Activated B cell treated with CpG ODN at 0.5 μM for 24 hours (primary cell): ENCODE results near the gene CACNA2D3. TPM values are rescaled to one million over a fixed set of nuclear protein-coding genes. Genes with fewer than 3 reads are reported as not detected.

Experiments
- ATAC-seq: fragments of 200-7000 bp; cut with Tn5 transposase; one replicate; pipeline ENCODE4 v1.10.0; 2021; ENCODE audit warnings: low read depth, mild to moderate bottlenecking, moderate library complexity
- CTCF ChIA-PET: fragments of 350-600 bp; sonication (Branson Sonifier 250); formaldehyde crosslinking; loops from one replicate; lab custom pipeline; 2021; ENCODE audit warnings: antibody characterized with exemption; lab: Charles Lee
- POLR2A ChIA-PET: fragments of 350-600 bp; sonication (Branson Sonifier 250); formaldehyde crosslinking; loops from one replicate; lab custom pipeline; 2021; ENCODE audit warnings: antibody characterized with exemption; lab: Charles Lee
- DNase-seq: peaks from one replicate; pipeline ENCODE4 v3.0.0; 2022
- H3K27ac Mint-ChIP-seq: one replicate; pipeline ENCODE4 v1.8.0; 2020; ENCODE audit warnings: mixed read lengths
- H3K27me3 Mint-ChIP-seq: one replicate; pipeline ENCODE4 v1.8.0; 2021; ENCODE audit warnings: mixed read lengths
- H3K36me3 Mint-ChIP-seq: one replicate; pipeline ENCODE4 v1.8.0; 2021; ENCODE audit warnings: low read depth, mixed read lengths
- H3K4me1 Mint-ChIP-seq: one replicate; pipeline ENCODE4 v1.8.0; 2021; ENCODE audit warnings: mixed read lengths
- H3K4me3 Mint-ChIP-seq: one replicate; pipeline ENCODE4 v1.8.0; 2020; ENCODE audit warnings: mild to moderate bottlenecking, mixed read lengths
- H3K9me3 Mint-ChIP-seq: one replicate; pipeline ENCODE4 v1.8.0; 2020; ENCODE audit warnings: mixed read lengths
- CTCF ChIP-seq: fragments of 200-600 bp; IDR thresholded peaks from one replicate; pipeline ENCODE4 v1.8.0; 2022; ENCODE audit warnings: antibody characterized with exemption, mild to moderate bottlenecking
- intact Hi-C: fragments of 100-400 bp; cut with micrococcal nuclease; formaldehyde crosslinking; loops from one replicate; pipeline ENCODE4 v1.15.1; 2024
- total RNA-seq: library from RNA; stranded (reverse); gene quantifications from 2 replicates; pipeline ENCODE4 v1.2.3, GENCODE V29; 2022

CACNA2D3 gene
- total RNA-seq, 1 donor from 2014 or later, result not detected

- no peak for TF ChIP-seq CTCF
- Mint-ChIP-seq H3K27me3 (no peaks in the 10 kb centered on the region), H3K4me1 (no peaks in the 10 kb centered on the region), H3K27ac (no peak overlapping the region), H3K36me3 (no peaks in the 10 kb centered on the region), H3K9me3 (no peaks in the 10 kb centered on the region), H3K4me3 (no peak overlapping the region)
- CTCF ChIA-PET, result no interaction called here
- intact Hi-C loops, result no loop called here
- DNase-seq (no peak), ATAC-seq (no peak)
- POLR2A ChIA-PET, result no interaction called here
These were observed 55.5 kb downstream of the CACNA2D3 start for GRCh38 chr3:54177816-54178215.

DNA sequence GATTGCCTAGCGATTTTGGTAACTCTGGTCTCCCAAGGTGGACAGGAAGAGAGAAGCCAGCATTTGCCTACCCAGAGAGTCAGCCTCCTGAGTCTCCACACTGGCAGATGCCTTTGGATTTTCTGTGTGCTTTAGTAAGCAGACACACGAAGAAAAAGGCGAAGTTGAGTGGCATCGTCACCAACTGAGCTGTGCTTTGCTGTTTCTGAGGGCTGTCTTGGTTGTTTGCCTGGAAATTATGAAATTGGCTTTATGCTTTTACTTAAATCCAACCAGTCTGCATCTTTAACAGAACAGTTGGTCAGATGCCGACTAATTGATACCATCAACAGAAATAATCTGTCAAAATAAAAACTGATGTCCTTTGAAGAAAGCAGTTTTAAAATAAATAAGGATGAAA, 56.0 kb downstream of the CACNA2D3 start:
- Mint-ChIP-seq H3K4me1 (no peaks in the 10 kb centered on the region), H3K4me3 (no peak overlapping the region), H3K27ac (no peak overlapping the region), H3K9me3 (no peaks in the 10 kb centered on the region), H3K27me3 (no peaks in the 10 kb centered on the region), H3K36me3 (no peaks in the 10 kb centered on the region)
- CTCF ChIA-PET, result no interaction called here
- TF ChIP-seq CTCF, result no peak
- intact Hi-C loops, result no loop called here
- POLR2A ChIA-PET, result no interaction called here
- ATAC-seq, result no peak
- DNase-seq, result no peak

DNA sequence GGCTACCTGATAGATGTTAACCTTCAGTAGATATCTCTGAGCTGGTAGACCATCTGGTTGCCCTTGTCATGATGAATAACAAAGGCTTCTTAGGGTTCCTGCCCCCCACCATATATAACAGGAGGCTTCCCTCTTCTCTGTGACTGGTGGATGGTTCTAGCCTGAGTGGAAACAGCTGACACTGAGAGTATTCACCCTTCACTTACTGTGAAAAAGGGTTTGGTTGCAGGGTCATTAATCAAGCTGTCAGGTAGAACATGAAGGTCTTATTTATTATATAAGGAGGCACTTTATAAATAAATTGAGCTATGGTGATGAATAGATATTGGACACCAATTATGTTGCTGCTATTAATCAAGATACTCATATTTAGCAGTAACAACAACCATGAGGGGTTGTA, 58.6 kb downstream of the CACNA2D3 start:
- ATAC-seq (no peak), DNase-seq (no peak)
- CTCF ChIA-PET, result no interaction called here
- no peak overlapping the region for H3K4me3 Mint-ChIP-seq
- H3K4me1 Mint-ChIP-seq, result no peaks in the 10 kb centered on the region
- TF ChIP-seq CTCF, result no peak
- no peaks in the 10 kb centered on the region for H3K9me3 Mint-ChIP-seq
- H3K36me3 Mint-ChIP-seq, result no peaks in the 10 kb centered on the region
- POLR2A ChIA-PET, result no interaction called here
- intact Hi-C loops, result no loop called here
- no peaks in the 10 kb centered on the region for H3K27me3 Mint-ChIP-seq
- no peak overlapping the region for H3K27ac Mint-ChIP-seq

GRCh38 chr3:54182242-54182641, 59.9 kb downstream of the CACNA2D3 start:
- Mint-ChIP-seq H3K27ac (no peak overlapping the region), H3K27me3 (no peaks in the 10 kb centered on the region), H3K9me3 (no peaks in the 10 kb centered on the region), H3K4me3 (no peak overlapping the region), H3K4me1 (no peaks in the 10 kb centered on the region), H3K36me3 (no peaks in the 10 kb centered on the region)
- DNase-seq, result no peak
- ChIA-PET POLR2A (no interaction called here), CTCF (no interaction called here)
- TF ChIP-seq CTCF, result no peak
- intact Hi-C loops, result no loop called here
- ATAC-seq, result no peak

- ATAC-seq (no peak), DNase-seq (no peak)
- POLR2A ChIA-PET, result no interaction called here
- TF ChIP-seq CTCF, result no peak
- H3K36me3 Mint-ChIP-seq, result no peaks in the 10 kb centered on the region
- no peak overlapping the region for H3K27ac Mint-ChIP-seq
- H3K4me3 Mint-ChIP-seq, result no peak overlapping the region
- intact Hi-C loops, result no loop called here
- CTCF ChIA-PET, result no interaction called here
- H3K9me3 Mint-ChIP-seq, result no peaks in the 10 kb centered on the region
- no peaks in the 10 kb centered on the region for H3K27me3 Mint-ChIP-seq
- H3K4me1 Mint-ChIP-seq, result no peaks in the 10 kb centered on the region
These were observed 63.4 kb downstream of the CACNA2D3 start for GRCh38 chr3:54185740-54186139.
